A673 (cell line): ENCODE results near the gene SLC35A1.

Experiments
- CTCF ChIP-seq: fragments of 300-800, 200-600 bp; sonication (generic); conservative IDR thresholded peaks from 2 replicates; pipeline ENCODE4 v1.5.1; 2017; ENCODE audit warnings: low read depth, mild to moderate bottlenecking, antibody characterized with exemption, low read length, moderate library complexity, mixed read lengths
- EZH2 ChIP-seq: fragments of 200-600 bp; sonication (generic); IDR thresholded peaks from 2 replicates; pipeline ENCODE4 v1.6.1; 2017; ENCODE audit warnings: borderline replicate concordance, low read depth, mild to moderate bottlenecking, mixed read lengths, antibody characterized with exemption, low read length; ENCODE audit not compliant: poor library complexity, severe bottlenecking

DNA sequence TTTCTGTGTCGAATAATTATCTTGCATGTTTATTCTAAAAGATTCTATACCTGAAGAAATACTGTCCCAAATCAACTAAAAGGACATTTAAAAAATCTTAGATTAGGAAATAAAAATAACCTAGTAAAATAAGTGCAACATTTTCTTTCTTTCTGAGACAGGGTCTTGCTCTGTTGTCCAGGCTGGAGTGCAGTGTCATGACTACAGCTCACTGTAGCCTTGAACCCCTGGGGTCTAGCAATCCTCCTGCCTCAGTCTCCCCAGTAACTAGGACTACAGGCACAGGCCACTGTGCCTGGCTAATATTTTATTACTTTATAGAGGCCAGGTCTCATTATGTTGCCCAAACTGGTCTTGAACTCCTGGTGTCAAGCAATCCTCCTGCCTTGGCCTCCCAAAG is 68.3 kb downstream of the SLC35A1 start:
- TF ChIP-seq CTCF (no peak), EZH2 (no peak)
